ENCODE measurements around the gene GRIK2.

DNA sequence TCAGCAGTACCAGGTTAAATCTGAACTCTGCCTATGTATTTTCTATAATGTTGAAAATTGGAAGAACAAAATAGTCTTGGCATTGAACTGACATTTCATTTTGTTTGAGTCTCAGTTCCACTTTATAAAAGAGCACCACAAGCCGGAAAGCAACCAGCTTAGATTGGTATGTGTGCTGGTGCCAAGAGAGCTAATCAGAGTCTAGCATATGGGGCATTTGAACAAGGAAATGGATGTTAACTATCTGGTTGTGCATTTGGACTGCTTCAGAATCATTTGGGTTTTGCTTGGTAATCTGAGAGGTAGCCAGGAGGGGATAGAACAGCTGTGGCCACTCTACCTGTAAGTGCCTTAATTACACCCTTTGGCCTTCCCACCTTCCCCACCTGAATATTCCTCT, 184.8 kb downstream of the GRIK2 start:
- TF ChIP-seq POLR2AphosphoS5 (IDR thresholded peaks at IDR 0.05; ENCODE audit: low read depth, low read length) (no peak), POLR2A (IDR thresholded peaks at IDR 0.05; ENCODE audit: low read depth, low read length) (no peak), TAF1 (IDR thresholded peaks at IDR 0.05; ENCODE audit: borderline replicate concordance, low read depth, low read length) (no peak)

All from GM12892 (cell line).